H9 (cell line): ENCODE measurements around the gene FN3KRP. TPM values are rescaled to one million over a fixed set of nuclear protein-coding genes. Genes with fewer than 3 reads are reported as not detected.

ENCODE experiments used
- DNase-seq: peaks from one replicate; pipeline ENCODE4 v3.0.0-alpha.2; 2017
- H2AFZ ChIP-seq: one replicate; pipeline ENCODE4 v1.6.1; 2013; ENCODE audit warnings: mild to moderate bottlenecking, low read length, control low read depth, moderate library complexity
- H2AK5ac ChIP-seq: 2 replicates; pipeline ENCODE4 v1.6.1; 2013; ENCODE audit warnings: low read length, control low read depth, mixed read lengths; ENCODE audit not compliant: insufficient read length
- H2BK120ac ChIP-seq: one replicate; pipeline ENCODE4 v1.6.1; 2013; ENCODE audit warnings: low read depth, mild to moderate bottlenecking, low read length, control low read depth, inconsistent platforms; ENCODE audit not compliant: poor library complexity, severe bottlenecking
- H2BK12ac ChIP-seq: 2 replicates; pipeline ENCODE4 v1.6.1; 2013; ENCODE audit warnings: low read length, control low read depth, mixed read lengths, low read depth; ENCODE audit not compliant: insufficient read length
- H2BK15ac ChIP-seq: 2 replicates; pipeline ENCODE4 v1.6.1; 2013; ENCODE audit warnings: low read depth, low read length, control low read depth
- H2BK20ac ChIP-seq: one replicate; pipeline ENCODE4 v1.6.1; 2013; ENCODE audit warnings: low read depth, mild to moderate bottlenecking, low read length, control low read depth, inconsistent platforms; ENCODE audit not compliant: poor library complexity, severe bottlenecking
- H2BK5ac ChIP-seq: 2 replicates; pipeline ENCODE4 v1.6.1; 2013; ENCODE audit warnings: low read length, control low read depth, mixed read lengths; ENCODE audit not compliant: insufficient read length
- H3K14ac ChIP-seq: 2 replicates; pipeline ENCODE4 v1.6.1; 2013; ENCODE audit warnings: low read length, control low read depth; ENCODE audit not compliant: insufficient read depth
- H3K18ac ChIP-seq: 2 replicates; pipeline ENCODE4 v1.6.1; 2013; ENCODE audit warnings: low read depth, mild to moderate bottlenecking, mixed read lengths, low read length, control low read depth; ENCODE audit not compliant: insufficient read length
- H3K23ac ChIP-seq: 2 replicates; pipeline ENCODE4 v1.6.1; 2013; ENCODE audit warnings: low read length, control low read depth, mixed read lengths, low read depth; ENCODE audit not compliant: insufficient read length
- H3K23me2 ChIP-seq: 2 replicates; pipeline ENCODE4 v1.6.1; 2013; ENCODE audit warnings: low read depth, mild to moderate bottlenecking, mixed read lengths, low read length, control low read depth; ENCODE audit not compliant: insufficient read length, poor library complexity, severe bottlenecking
- H3K27ac ChIP-seq: 2 replicates; pipeline ENCODE4 v1.5.1; 2013; ENCODE audit warnings: low read length, control low read depth, mixed read lengths, low read depth; ENCODE audit not compliant: insufficient read length
- H3K27me3 ChIP-seq: 2 replicates; pipeline ENCODE4 v1.6.1; 2013; ENCODE audit warnings: low read length, control low read depth, inconsistent platforms; ENCODE audit not compliant: insufficient read depth
- H3K4ac ChIP-seq: 2 replicates; pipeline ENCODE4 v1.6.1; 2013; ENCODE audit warnings: low read depth, mild to moderate bottlenecking, control low read depth, inconsistent platforms, low read length, moderate library complexity
- H3K4me1 ChIP-seq: 2 replicates; pipeline ENCODE4 v1.6.1; 2013; ENCODE audit warnings: low read length, control low read depth, inconsistent platforms; ENCODE audit not compliant: insufficient read depth
- H3K4me2 ChIP-seq: 2 replicates; pipeline ENCODE4 v1.6.1; 2013; ENCODE audit warnings: low read length, control low read depth, mixed read lengths; ENCODE audit not compliant: insufficient read length, insufficient read depth
- H3K56ac ChIP-seq: 2 replicates; pipeline ENCODE4 v1.6.1; 2013; ENCODE audit warnings: low read depth, mild to moderate bottlenecking, mixed read lengths, low read length, control low read depth; ENCODE audit not compliant: insufficient read length
- H3K79me1 ChIP-seq: 2 replicates; pipeline ENCODE4 v1.6.1; 2013; ENCODE audit warnings: low read depth, mild to moderate bottlenecking, moderate library complexity, low read length, control low read depth, inconsistent platforms; ENCODE audit not compliant: insufficient read depth, poor library complexity, severe bottlenecking
- H3K79me2 ChIP-seq: 2 replicates; pipeline ENCODE4 v1.6.1; 2013; ENCODE audit warnings: low read length, control low read depth, inconsistent platforms; ENCODE audit not compliant: insufficient read depth
- H3K9ac ChIP-seq: 2 replicates; pipeline ENCODE4 v1.6.1; 2013; ENCODE audit warnings: low read length, control low read depth, mixed read lengths; ENCODE audit not compliant: insufficient read length; ENCODE audit errors: extremely low read depth
- H3K9me3 ChIP-seq: one replicate; pipeline ENCODE4 v1.6.1; 2013; ENCODE audit warnings: low read depth, low read length, inconsistent platforms; ENCODE audit not compliant: control insufficient read depth
- H3T11ph ChIP-seq: one replicate; pipeline ENCODE4 v1.6.1; 2013; ENCODE audit warnings: mild to moderate bottlenecking, low read length, control low read depth, inconsistent platforms
- H4K20me1 ChIP-seq: one replicate; pipeline ENCODE4 v1.6.1; 2013; ENCODE audit not compliant: control insufficient read depth, insufficient read length, insufficient read depth
- H4K5ac ChIP-seq: 2 replicates; pipeline ENCODE4 v1.6.1; 2013; ENCODE audit warnings: low read depth, mild to moderate bottlenecking, mixed read lengths, low read length, control low read depth; ENCODE audit not compliant: insufficient read length
- H4K8ac ChIP-seq: replicated peaks from 2 replicates; pipeline ENCODE4 v1.6.1; 2013; ENCODE audit warnings: low read length, control low read depth, mixed read lengths, low read depth; ENCODE audit not compliant: insufficient read length
- H4K91ac ChIP-seq: 2 replicates; pipeline ENCODE4 v1.6.1; 2013; ENCODE audit warnings: low read depth, mild to moderate bottlenecking, moderate library complexity, mixed read lengths, low read length, control low read depth; ENCODE audit not compliant: insufficient read length
- H3K27ac Mint-ChIP-seq, 3 experiments: 2 replicates in 2 of 3; 3 replicates in 1 of 3; pipeline ENCODE4 v1.8.0; 2020 to 2021; ENCODE audit warnings: mixed read lengths in 3 of 3, mild to moderate bottlenecking in 1 of 3, moderate library complexity in 1 of 3
- H3K27me3 Mint-ChIP-seq: 2 replicates; pipeline ENCODE4 v1.8.0; 2021; ENCODE audit warnings: low read depth, mild to moderate bottlenecking, moderate library complexity, mixed read lengths
- H3K36me3 Mint-ChIP-seq, 3 experiments: 2 replicates in 2 of 3; 3 replicates in 1 of 3; pipeline ENCODE4 v1.8.0; 2020 to 2021; ENCODE audit warnings: low read depth in 3 of 3, mixed read lengths in 3 of 3; ENCODE audit not compliant: insufficient read depth in 1 of 3
- H3K4me1 Mint-ChIP-seq, 2 experiments: 2 replicates each; pipeline ENCODE4 v1.8.0; 2020; ENCODE audit warnings: mixed read lengths in 2 of 2
- H3K4me3 Mint-ChIP-seq, 2 experiments: 2 replicates in 1 of 2; 3 replicates in 1 of 2; pipeline ENCODE4 v1.8.0; 2020 to 2021; ENCODE audit warnings: mild to moderate bottlenecking in 2 of 2, mixed read lengths in 2 of 2, moderate library complexity in 1 of 2
- H3K9me3 Mint-ChIP-seq, 2 experiments: 2 replicates in 1 of 2; 3 replicates in 1 of 2; pipeline ENCODE4 v1.8.0; 2020; ENCODE audit warnings: mild to moderate bottlenecking in 2 of 2, mixed read lengths in 2 of 2, moderate library complexity in 1 of 2
- WGBS: extraction: QIAGEN DNeasy Blood & Tissue Kit; methylation state at CpG from one replicate; pipeline ENCODE4 v1.1.7; 2013; ENCODE audit warnings: missing lambda C conversion rate, low lambda C conversion rate, mixed read lengths; ENCODE audit not compliant: insufficient read length; ENCODE audit errors: extremely low coverage; 5-methylcytosine and 5-hydroxymethylcytosine counted together
- total RNA-seq: library from RNA; stranded (reverse); gene quantifications from 2 replicates; pipeline ENCODE4 v1.2.1, GENCODE V29; 2021
- TF ChIP-seq, protein P1 (sequence below): fragments of 200-600 bp; sonication (generic); conservative IDR thresholded peaks from 3 replicates; pipeline ENCODE4 v1.8.0; 2021; ENCODE audit warnings: antibody characterized with exemption, mild to moderate bottlenecking

The FN3KRP gene
- total RNA-seq, 1 experiment from 2014 or later = 32.9 TPM

- no peak overlapping the region for H3T11ph ChIP-seq
- no peak overlapping the region for H3K14ac ChIP-seq
- peak overlapping the region; percentile 73 for H3K4me2 ChIP-seq
- peaks cover 14% of the 10 kb centered on the region for H3K23me2 ChIP-seq
- H3K4me1 Mint-ChIP-seq = peaks cover 34 to 41% of the 10 kb centered on the region in 2 experiments
- H3K27ac Mint-ChIP-seq = no peak overlapping the region; a peak in 1 of 7 replicates
- H3K4me1 ChIP-seq = peaks cover 11% of the 10 kb centered on the region; the same call in 1 of the 2 replicates
- peaks cover 17% of the 10 kb centered on the region for H3K27me3 Mint-ChIP-seq
- no peaks in the 10 kb centered on the region for H3K9me3 ChIP-seq
- no peak overlapping the region for H2BK15ac ChIP-seq
- no peaks in the 10 kb centered on the region for H4K20me1 ChIP-seq
- H3K36me3 Mint-ChIP-seq = peaks cover 13 to 25% (median 22%) of the 10 kb centered on the region in 3 experiments
- H4K5ac ChIP-seq = no peak overlapping the region
- no CpG with 5 or more reads among the region's 56 CpGs for WGBS
- no peak overlapping the region for H2AK5ac ChIP-seq
- no peak overlapping the region for H4K91ac ChIP-seq
- H3K27ac ChIP-seq = no peak overlapping the region
- TF ChIP-seq, protein P1, sequence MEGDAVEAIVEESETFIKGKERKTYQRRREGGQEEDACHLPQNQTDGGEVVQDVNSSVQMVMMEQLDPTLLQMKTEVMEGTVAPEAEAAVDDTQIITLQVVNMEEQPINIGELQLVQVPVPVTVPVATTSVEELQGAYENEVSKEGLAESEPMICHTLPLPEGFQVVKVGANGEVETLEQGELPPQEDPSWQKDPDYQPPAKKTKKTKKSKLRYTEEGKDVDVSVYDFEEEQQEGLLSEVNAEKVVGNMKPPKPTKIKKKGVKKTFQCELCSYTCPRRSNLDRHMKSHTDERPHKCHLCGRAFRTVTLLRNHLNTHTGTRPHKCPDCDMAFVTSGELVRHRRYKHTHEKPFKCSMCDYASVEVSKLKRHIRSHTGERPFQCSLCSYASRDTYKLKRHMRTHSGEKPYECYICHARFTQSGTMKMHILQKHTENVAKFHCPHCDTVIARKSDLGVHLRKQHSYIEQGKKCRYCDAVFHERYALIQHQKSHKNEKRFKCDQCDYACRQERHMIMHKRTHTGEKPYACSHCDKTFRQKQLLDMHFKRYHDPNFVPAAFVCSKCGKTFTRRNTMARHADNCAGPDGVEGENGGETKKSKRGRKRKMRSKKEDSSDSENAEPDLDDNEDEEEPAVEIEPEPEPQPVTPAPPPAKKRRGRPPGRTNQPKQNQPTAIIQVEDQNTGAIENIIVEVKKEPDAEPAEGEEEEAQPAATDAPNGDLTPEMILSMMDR = no peak
- peak overlapping the region; percentile 52 to 80 for H3K4me3 Mint-ChIP-seq
- H3K4ac ChIP-seq = no peak overlapping the region
- no peak overlapping the region for H3K56ac ChIP-seq
- H4K8ac ChIP-seq = no peak overlapping the region
- H2BK5ac ChIP-seq = no peak overlapping the region
- H3K23ac ChIP-seq = no peak overlapping the region
- peaks cover 4% of the 10 kb centered on the region; the same call in 1 of the 2 replicates for H3K27me3 ChIP-seq
- no peak overlapping the region for H3K9ac ChIP-seq
- H2BK120ac ChIP-seq = no peak overlapping the region
- no peak for DNase-seq
- no peak overlapping the region for H2BK20ac ChIP-seq
- no peak overlapping the region for H2BK12ac ChIP-seq
- peaks cover 5 to 10% of the 10 kb centered on the region in 2 experiments for H3K9me3 Mint-ChIP-seq
- no peak overlapping the region for H3K18ac ChIP-seq
- no peak overlapping the region for H2AFZ ChIP-seq
- peaks cover 6% of the 10 kb centered on the region; the same call in 1 of the 2 replicates for H3K79me2 ChIP-seq
- no peaks in the 10 kb centered on the region for H3K79me1 ChIP-seq
These were observed 34.7 kb downstream of the FN3KRP start for GRCh38 chr17:82751171-82751570.
